Right renal pelvis (tissue), 4 donors: ENCODE data around the gene NR1D2. TPM values are rescaled to one million over a fixed set of nuclear protein-coding genes. Genes with fewer than 3 reads are reported as not detected.
A peak's percentile ranks its signal among the peaks of the same experiment; 100 is the strongest.
"Not testable (repeated sequence)": the region's sequence is repeated elsewhere in the genome, so short reads cannot be mapped to it uniquely, and the experiment has no call there.

ENCODE experiments used
- DNase-seq, 4 donors: peaks; one replicate each; pipeline ENCODE4 v3.0.0-alpha.2; 2013; ENCODE audit warnings: low read depth in 4 of 4, low spot score in 3 of 4, missing footprints in 1 of 4
- polyA plus RNA-seq, 4 donors: library from polyadenylated mRNA; unstranded; fragments of 120-200 nt; gene quantifications; one replicate each; pipeline ENCODE4 v1.2.1, GENCODE V29; 2013; ENCODE audit not compliant: insufficient read length in 4 of 4

NR1D2 gene
- polyA plus RNA-seq, 4 donors = 35.8 to 51.7 (median 47.1) TPM

DNA sequence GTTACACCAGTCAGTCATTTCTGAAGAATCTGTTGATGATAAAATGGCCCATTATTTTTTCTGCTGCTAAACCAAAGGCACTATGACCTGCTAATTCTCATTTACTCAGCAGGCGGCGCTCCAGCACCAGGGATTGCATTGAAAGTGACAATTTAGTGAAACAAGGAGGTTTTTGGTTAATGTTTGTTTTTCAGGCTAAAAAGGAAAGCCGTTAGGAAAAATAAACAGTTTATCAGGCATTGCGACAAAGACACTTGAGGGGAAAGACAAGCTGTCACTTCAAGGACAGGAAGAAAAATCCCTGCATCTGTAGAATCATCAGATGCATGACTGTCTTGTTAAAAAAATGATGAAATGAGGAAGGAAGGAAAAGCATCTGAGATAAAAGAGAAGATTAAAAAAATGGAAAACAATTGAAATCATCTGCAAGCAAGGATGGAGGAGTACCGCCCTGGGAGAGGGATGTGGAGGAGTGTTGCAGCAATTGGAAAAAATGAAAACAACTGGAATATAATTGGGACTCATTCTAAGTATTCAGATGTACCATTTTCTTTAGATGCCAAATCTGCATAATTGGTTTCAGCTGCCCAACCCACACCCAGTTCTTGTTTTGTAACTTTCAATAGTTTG lies 54.0 kb downstream of the NR1D2 start:
- peak in 3 of 4 donors; percentile 53 to 60 (median 54) for DNase-seq

GRCh38 chr3:24002129-24002528 lies 57.0 kb downstream of the NR1D2 start:
- DNase-seq = no peak

DNA sequence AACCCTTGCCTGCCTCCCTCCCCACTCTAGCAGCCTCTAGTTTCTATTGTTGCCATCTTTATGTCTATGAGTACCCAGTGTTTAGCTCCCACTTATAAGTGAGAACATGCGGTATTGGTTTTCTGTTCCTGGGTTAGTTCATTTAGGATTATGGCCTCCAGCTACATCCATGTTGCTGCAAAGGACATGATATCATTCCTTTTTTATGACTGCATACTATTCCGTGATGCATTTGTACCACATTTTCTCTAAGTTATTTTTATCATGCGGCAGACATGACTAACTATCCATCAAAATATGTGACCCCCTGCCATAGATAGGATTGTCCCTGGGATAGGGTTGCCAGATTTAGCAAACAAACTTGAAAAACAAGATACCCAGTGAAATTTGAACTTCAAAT lies 58.4 kb downstream of the NR1D2 start:
- DNase-seq = no peak

DNA sequence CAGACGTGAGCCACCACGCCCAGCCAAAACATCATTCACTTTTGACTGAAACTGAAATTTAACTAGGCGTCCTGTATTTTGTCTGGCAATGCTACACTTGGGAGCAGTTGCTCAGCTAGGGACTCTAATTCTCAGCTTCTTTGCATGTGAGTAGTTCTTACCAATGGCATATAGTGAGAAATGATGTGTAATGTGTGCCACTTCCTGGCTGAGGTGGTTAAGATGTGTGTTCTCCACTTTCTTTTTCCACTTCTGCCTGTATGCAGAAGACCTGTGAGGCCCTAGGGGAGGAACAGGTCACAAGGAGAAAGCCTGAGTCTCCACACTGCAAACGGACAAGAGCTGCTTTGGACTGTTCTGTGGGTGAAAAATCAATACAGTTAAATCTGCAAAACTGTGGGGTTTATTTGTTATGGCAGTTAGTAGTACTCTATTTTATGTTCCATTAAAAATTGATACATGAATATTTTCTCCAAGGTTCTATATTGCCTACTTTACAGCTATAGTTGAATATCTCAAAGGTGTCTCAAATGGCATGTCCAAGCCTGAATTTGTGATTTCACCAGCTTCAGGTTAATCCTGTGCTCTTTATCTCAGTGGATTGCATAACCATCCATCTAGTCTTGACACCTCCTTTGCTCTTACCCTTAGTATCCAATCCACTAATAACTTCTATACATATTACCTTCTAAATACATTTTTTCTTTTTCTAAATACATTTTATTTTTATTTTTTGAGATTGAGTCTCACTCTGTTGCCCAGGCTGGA lies 59.3 kb downstream of the NR1D2 start:
- DNase-seq = no peak

- no peak for DNase-seq
Measured at GRCh38 chr3:24005669-24006068, 60.6 kb downstream of the NR1D2 start.

GRCh38 chr3:24010834-24011233 lies 65.7 kb downstream of the NR1D2 start:
- not testable (repeated sequence) for DNase-seq

- DNase-seq = no peak
Measured at GRCh38 chr3:24012589-24013269, 67.6 kb downstream of the NR1D2 start.

GRCh38 chr3:24017305-24017704 lies 72.2 kb downstream of the NR1D2 start:
- DNase-seq = no peak

DNA sequence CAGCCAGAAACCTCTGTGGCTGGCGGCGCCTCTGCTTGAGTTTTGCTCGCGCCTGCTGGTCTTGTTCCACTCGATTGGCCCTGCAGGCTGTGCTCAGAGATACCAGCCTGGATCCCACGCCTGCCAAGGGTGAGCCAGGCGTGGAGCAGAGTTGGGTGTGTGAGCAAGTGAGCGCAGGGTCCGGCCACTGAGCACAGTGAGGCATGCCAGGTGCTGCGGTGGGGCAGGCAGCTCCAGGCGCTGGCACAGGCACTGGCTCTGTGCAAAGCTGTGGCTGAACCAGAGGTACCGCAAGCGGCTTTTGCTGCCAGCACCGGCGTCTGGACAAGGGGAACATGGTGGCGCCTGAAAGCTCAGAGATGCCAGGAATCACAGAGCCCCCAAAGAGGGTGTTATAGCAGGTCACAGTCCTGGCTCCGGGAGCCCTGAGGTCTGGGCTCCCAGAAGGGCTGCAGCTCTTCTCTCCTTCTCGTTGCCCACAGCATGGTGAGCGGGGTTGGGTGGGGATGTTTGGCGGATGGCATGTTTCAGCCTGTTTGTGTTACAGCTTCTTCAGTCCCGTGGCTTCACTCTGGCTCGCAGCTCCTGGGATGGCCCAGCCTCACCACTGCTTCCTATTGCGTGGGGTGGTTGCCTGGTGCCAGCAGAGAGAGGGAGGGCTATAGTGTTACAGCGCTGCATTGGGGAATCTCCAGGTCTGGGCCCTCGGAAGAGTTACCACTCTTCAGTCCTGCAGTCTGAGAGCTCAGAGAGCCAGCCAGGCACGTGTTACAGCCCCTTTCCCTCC lies 73.9 kb downstream of the NR1D2 start:
- no peak for DNase-seq

GRCh38 chr3:24019585-24019984 lies 74.5 kb downstream of the NR1D2 start:
- no peak for DNase-seq

DNA sequence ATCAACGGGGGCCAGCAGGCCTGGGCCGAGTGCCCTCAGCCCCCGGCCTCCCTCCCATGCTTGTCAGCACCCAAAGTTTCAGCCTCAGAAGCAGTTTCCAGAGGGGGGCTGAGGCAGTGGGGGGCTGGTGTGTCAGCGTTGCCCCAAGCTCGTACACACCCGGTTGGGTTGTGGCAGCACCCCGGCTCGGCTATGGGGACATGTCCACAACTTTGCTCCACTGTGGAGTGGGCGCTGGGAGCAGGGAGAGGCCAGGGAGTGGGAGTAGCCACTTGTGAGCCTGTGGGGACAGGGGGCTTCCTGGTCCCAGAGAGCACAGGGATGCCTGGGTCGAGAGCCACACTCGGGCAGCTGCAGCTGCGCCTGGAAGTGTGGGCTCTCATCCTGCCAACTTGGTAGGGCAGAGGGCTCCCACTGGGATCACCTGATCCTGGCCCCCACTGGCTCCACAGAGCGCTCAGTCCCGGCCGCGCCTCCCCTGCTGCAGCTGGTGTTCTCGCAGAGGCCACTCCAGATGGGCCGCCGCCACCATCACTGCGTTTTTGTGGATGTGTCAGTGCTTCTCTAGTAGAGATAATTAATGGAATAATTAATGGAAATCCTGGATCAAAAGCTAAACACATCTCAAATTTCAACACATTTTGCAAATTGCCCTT lies 75.1 kb downstream of the NR1D2 start:
- DNase-seq = no peak

- DNase-seq = no peak
Measured at GRCh38 chr3:24023197-24023596, 78.1 kb downstream of the NR1D2 start.

GRCh38 chr3:24025805-24026204 lies 80.7 kb downstream of the NR1D2 start:
- DNase-seq = no peak

GRCh38 chr3:24026665-24027064 lies 81.6 kb downstream of the NR1D2 start:
- not testable (repeated sequence) for DNase-seq

- no peak for DNase-seq
Measured at GRCh38 chr3:24027946-24028345, 82.9 kb downstream of the NR1D2 start.

Other genes with a start within 250 kb of the NR1D2 start
- gene UBE2E1, start 139.3 kb upstream of the NR1D2 start, polyA plus RNA-seq = 100 to 1,000 TPM; 144 to 181 (median 164) TPM
- 10 to 100 TPM; 16.6 to 18.5 (median 17.8) TPM for gene NKIRAS1, start 28.3 kb upstream of the NR1D2 start, polyA plus RNA-seq
- gene RPL15, start 28.2 kb upstream of the NR1D2 start, polyA plus RNA-seq = 1,000 to 10,000 TPM; 1,987 to 2,519 (median 2,302) TPM